OCI-LY7 (cell line): ENCODE results near the gene EIF3D. TPM values are rescaled to one million over a fixed set of nuclear protein-coding genes. Genes with fewer than 3 reads are reported as not detected.

Experiments used
- BruUV-seq: library from RNA; stranded (reverse); fragments of 400-500 nt; replicated peaks from 2 replicates; lab custom pipeline; 2021; lab: Mats Ljungman, UMichigan
- CTCF ChIA-PET: fragments of 300-600 bp; sonication (Branson Sonifier 250); formaldehyde crosslinking; loops from one replicate; lab custom pipeline; 2022; ENCODE audit warnings: antibody characterized with exemption; ENCODE audit not compliant: unreplicated experiment; lab: Charles Lee
- POLR2A ChIA-PET: fragments of 300-600 bp; sonication (Branson Sonifier 250); formaldehyde crosslinking; loops from one replicate; lab custom pipeline; 2022; ENCODE audit warnings: antibody characterized with exemption; lab: Charles Lee
- DNase-seq: peaks from one replicate; pipeline ENCODE4 v3.0.0-alpha.2; 2015; ENCODE audit warnings: low spot score
- H2AFZ ChIP-seq: fragments of 200-600 bp; sonication (generic), shearing (Covaris generic); 2 replicates; pipeline ENCODE4 v1.6.1; 2014; ENCODE audit warnings: mild to moderate bottlenecking, antibody characterized with exemption, low read length, moderate library complexity
- H3K27ac ChIP-seq: fragments of 200-600 bp; sonication (generic); 2 replicates; pipeline ENCODE4 v1.5.1; 2014; ENCODE audit warnings: mixed run types, low read depth, mild to moderate bottlenecking, moderate library complexity, low read length, inconsistent platforms; ENCODE audit not compliant: poor library complexity, severe bottlenecking
- H3K36me3 ChIP-seq: fragments of 200-600 bp; sonication (generic); 2 replicates; pipeline ENCODE4 v1.6.1; 2014; ENCODE audit warnings: mild to moderate bottlenecking, antibody characterized with exemption, low read length, moderate library complexity, mixed read lengths; ENCODE audit not compliant: insufficient read depth
- H3K4me1 ChIP-seq: fragments of 200-600 bp; sonication (generic); 2 replicates; pipeline ENCODE4 v1.5.1; 2014; ENCODE audit warnings: mild to moderate bottlenecking, low read length; ENCODE audit not compliant: insufficient read depth, poor library complexity, severe bottlenecking
- H3K4me2 ChIP-seq: fragments of 200-600 bp; sonication (generic); 2 replicates; pipeline ENCODE4 v1.6.1; 2014; ENCODE audit warnings: mild to moderate bottlenecking, low read length
- H3K4me3 ChIP-seq: fragments of 200-600 bp; sonication (generic); 2 replicates; pipeline ENCODE4 v1.5.1; 2014; ENCODE audit warnings: mild to moderate bottlenecking, low read depth, low read length; ENCODE audit not compliant: poor library complexity, severe bottlenecking
- H3K79me2 ChIP-seq: fragments of 200-600 bp; sonication (generic); 2 replicates; pipeline ENCODE4 v1.6.1; 2016; ENCODE audit warnings: low read depth, mild to moderate bottlenecking, low read length, moderate library complexity, mixed read lengths; ENCODE audit not compliant: insufficient read depth
- H3K9me2 ChIP-seq: fragments of 200-600 bp; sonication (generic); 2 replicates; pipeline ENCODE4 v1.6.1; 2016; ENCODE audit warnings: mild to moderate bottlenecking, low read length, mixed read lengths; ENCODE audit not compliant: insufficient read depth
- H3K9me3 ChIP-seq: fragments of 200-600 bp; sonication (generic); 2 replicates; pipeline ENCODE4 v1.6.1; 2014; ENCODE audit warnings: mild to moderate bottlenecking, mixed run types, low read length, mixed read lengths
- H4K20me1 ChIP-seq: fragments of 200-600 bp; sonication (generic); 2 replicates; pipeline ENCODE4 v1.6.1; 2014; ENCODE audit warnings: mild to moderate bottlenecking, antibody characterized with exemption, low read length, moderate library complexity, mixed read lengths; ENCODE audit not compliant: insufficient read depth
- EZH2phosphoT487 ChIP-seq: fragments of 200-600 bp; sonication (generic); IDR thresholded peaks from 2 replicates; pipeline ENCODE4 v1.6.1; 2018; ENCODE audit warnings: low read depth, borderline replicate concordance, mild to moderate bottlenecking, mixed run types, antibody characterized with exemption, low read length, moderate library complexity, mixed read lengths
- intact Hi-C: fragments of 100-400 bp; cut with micrococcal nuclease; formaldehyde crosslinking; loops from one replicate; pipeline ENCODE4 v1.10.0; 2022; ENCODE audit not compliant: unreplicated experiment
- total RNA-seq, 2 experiments: library from RNA; depleted of rRNA in 1 of 2; stranded (reverse); fragments of >200 nt in 1 of 2; shearing (Covaris generic) in 1 of 2; gene quantifications; 2 replicates each; pipeline ENCODE4 v1.2.3, GENCODE V29; 2014 to 2022
- TF ChIP-seq, protein P1 (sequence below): fragments of 200-600 bp; sonication (generic); conservative IDR thresholded peaks from 2 replicates; pipeline ENCODE4 v1.5.1; 2014; ENCODE audit warnings: mild to moderate bottlenecking, antibody characterized with exemption, low read length, moderate library complexity, mixed read lengths

Gene EIF3D
- total RNA-seq, 2 experiments from 2014 or later = 223 to 270 TPM

DNA sequence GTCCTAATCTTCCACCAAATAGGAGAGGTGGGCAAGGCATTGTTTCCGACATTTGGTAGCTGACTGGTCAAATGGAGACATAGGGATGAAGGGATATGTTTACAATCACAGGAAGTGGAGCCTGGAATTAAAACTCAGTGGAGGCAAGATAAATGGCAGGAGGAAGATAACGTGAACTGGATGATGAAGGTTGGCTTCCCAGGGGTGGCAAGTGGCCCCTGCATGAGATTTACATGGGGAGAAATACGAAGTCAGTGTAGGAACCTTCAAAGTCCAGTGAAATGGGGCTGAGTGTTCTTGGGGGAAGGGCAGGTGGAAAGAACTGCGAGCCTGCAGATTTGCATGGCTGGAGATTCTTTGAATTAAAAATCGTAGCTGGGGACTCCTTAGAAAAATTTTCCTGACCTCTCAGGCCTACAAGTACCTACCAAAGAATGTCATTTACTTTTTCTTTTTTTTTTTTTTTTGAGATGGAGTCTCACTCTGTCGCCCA lies 21.4 kb downstream of the EIF3D start:
- Histone ChIP-seq H4K20me1 (no peaks in the 10 kb centered on the region), H3K9me3 (no peaks in the 10 kb centered on the region), H2AFZ (peak overlapping the region; percentile 78; the same call in 1 of the 2 replicates), H3K4me2 (peak overlapping the region; percentile 84), H3K9me2 (no peaks in the 10 kb centered on the region), H3K79me2 (0 out of 2 replicates have a peak, but pooled peaks cover 7% of the 10 kb centered on the region), H3K27ac (peak overlapping the region; percentile 73), H3K4me3 (peak overlapping the region; percentile 71), H3K36me3 (peaks cover 49% of the 10 kb centered on the region), H3K4me1 (peaks cover 29% of the 10 kb centered on the region)
- ChIA-PET CTCF (no interaction called here), POLR2A (interaction anchor here (0.6 to 4.2 kb wide), 3 partner anchors 14 to 511 kb away, joined by 3 to 14 read pairs (median 3); no protein-coding TSS in a partner anchor)
- intact Hi-C loops = no loop called here
- DNase-seq = no peak
- TSS peak; percentile 89 for BruUV-seq
- TF ChIP-seq, protein P1, sequence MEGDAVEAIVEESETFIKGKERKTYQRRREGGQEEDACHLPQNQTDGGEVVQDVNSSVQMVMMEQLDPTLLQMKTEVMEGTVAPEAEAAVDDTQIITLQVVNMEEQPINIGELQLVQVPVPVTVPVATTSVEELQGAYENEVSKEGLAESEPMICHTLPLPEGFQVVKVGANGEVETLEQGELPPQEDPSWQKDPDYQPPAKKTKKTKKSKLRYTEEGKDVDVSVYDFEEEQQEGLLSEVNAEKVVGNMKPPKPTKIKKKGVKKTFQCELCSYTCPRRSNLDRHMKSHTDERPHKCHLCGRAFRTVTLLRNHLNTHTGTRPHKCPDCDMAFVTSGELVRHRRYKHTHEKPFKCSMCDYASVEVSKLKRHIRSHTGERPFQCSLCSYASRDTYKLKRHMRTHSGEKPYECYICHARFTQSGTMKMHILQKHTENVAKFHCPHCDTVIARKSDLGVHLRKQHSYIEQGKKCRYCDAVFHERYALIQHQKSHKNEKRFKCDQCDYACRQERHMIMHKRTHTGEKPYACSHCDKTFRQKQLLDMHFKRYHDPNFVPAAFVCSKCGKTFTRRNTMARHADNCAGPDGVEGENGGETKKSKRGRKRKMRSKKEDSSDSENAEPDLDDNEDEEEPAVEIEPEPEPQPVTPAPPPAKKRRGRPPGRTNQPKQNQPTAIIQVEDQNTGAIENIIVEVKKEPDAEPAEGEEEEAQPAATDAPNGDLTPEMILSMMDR = no peak
- TF ChIP-seq EZH2phosphoT487 = no peak

DNA sequence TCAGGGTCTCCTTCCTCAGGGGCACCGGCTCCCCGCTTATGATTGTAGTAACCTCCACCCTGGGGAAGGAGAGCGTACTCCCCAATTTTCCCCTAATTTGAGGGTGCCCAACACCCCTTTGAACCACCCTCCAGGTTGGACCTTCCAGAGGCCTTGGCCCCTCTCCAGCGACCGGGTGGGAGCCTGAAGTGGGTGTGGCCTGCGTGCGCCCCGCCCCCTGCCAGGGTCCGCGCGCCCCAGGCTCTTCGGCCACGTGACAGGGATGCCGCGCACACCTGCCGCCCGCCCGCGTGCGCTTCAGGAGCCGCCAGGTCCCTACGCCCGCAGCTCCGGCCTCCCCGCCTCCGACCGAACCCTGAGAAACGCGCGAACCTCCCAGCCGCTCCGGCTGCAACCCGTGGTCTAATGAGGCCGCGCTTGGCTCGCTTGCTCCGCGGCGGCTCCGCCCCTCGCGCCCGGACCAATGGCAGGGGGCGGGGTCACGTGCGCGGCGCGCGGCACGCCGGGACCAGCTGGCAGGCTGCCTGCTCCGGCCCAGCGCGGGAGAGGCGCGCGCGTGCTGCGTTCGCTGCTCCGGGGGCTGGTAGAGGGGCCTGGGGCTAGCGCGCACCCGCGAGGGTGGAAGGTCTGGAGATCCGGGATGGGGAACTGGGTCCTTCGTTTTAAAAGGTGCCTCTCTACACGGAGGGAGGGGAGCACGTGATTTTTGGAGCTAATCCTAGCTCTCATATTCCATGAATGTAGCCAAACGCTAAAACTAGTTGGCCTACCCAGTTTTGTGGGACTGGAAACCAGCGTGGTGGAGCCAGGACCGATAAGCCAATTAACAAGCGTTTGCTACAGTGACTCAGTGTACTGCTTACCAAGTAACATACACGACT lies 22.1 kb downstream of the EIF3D start, which contains the start of gene FOXRED2:
Gene FOXRED2, minus strand, starts transcription at position 404 of the 881 bp plus-strand sequence. CDS start 618 bp downstream, outside the sequence.
- 0 out of 2 replicates have a peak, but pooled peaks cover 7% of the 10 kb centered on the region for H3K79me2 ChIP-seq
- peaks cover 42% of the 10 kb centered on the region for H3K36me3 ChIP-seq
- no peaks in the 10 kb centered on the region for H3K9me2 ChIP-seq
- H2AFZ ChIP-seq = peak within 1 kb of the TSS; percentile 78
- no TSS peak for BruUV-seq
- H3K4me1 ChIP-seq = peaks cover 29% of the 10 kb centered on the region
- H4K20me1 ChIP-seq = no peaks in the 10 kb centered on the region
- TF ChIP-seq, protein P1 = no peak
- TF ChIP-seq EZH2phosphoT487 = no peak
- peak within 1 kb of the TSS; percentile 71 for H3K4me3 ChIP-seq
- intact Hi-C loops = no loop called here
- peak within 1 kb of the TSS; percentile 84 for H3K4me2 ChIP-seq
- H3K27ac ChIP-seq = peak within 1 kb of the TSS; percentile 73
- DNase-seq = peak; percentile 94
- ChIA-PET POLR2A (interaction anchor here (0.6 to 4.2 kb wide), 5 partner anchors 9 to 21 kb away, joined by 3 to 14 read pairs (median 3); no protein-coding TSS in a partner anchor), CTCF (no interaction called here)
- no peaks in the 10 kb centered on the region for H3K9me3 ChIP-seq
